ENCODE measurements around the gene ZNF711.

The ZNF711 gene

DNA sequence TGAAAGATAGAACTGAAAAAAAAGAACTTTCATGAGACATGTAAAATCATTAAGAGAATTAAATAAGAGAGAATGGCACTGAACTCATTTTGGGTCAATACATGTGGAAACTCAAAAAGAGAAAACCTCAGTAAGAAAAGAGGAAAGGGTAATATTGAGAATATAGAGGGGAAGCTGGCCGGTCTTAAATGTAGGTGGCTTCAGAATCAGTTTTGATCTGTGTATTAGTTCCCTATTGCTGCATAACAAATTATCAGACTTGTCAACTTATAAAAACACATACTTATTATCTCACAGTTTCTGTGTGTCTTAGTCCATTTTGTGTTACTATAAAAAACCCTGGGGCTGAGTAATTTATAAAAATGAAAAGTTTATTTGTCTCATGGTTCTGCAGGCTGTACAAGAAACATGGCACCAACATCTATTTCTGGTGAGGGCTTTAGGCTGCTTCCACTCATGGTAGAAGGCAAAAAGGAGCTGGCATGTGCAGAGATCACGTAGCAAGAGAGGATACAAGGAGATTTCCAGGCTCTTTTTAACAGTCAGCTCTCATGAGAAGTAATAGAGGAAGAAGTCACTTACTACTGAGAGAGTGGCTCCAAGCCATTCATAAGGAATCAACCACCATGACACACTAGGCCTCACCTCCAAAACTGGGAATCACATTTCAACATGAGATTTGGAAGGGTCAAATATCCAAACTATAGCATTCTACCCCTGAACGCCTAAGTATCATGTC, 29.8 kb upstream of the ZNF711 start:
- Histone ChIP-seq H3K9me2 (replicated peaks; ENCODE audit: insufficient read depth, low read length) (no peaks in the 10 kb centered on the region), H4K20me1 (ENCODE audit: insufficient read depth, low read length) (no peaks in the 10 kb centered on the region), H3K4me3 (ENCODE audit: low read length) (no peak overlapping the region), H3K79me2 (ENCODE audit: low read length) (no peaks in the 10 kb centered on the region), H3K27ac (ENCODE audit: low read length) (no peak overlapping the region), H3K9ac (ENCODE audit: low read length) (no peak overlapping the region), H2AFZ (ENCODE audit: low read length) (no peak overlapping the region), H3K4me2 (ENCODE audit: low read depth, low read length) (no peak overlapping the region), H3F3A (ENCODE audit: insufficient read depth, low read length) (no peaks in the 10 kb centered on the region), H3K27me3 (replicated peaks; ENCODE audit: insufficient read depth, low read length) (no peaks in the 10 kb centered on the region), H3K4me1 (ENCODE audit: low read length) (no peaks in the 10 kb centered on the region), H3K9me3 (replicated peaks; ENCODE audit: insufficient read depth, low read length) (no peaks in the 10 kb centered on the region), H3K36me3 (replicated peaks; ENCODE audit: insufficient read depth, low read length) (no peaks in the 10 kb centered on the region)
- DNase-seq, result no peak
- TF ChIP-seq EZH2 (optimal IDR thresholded peaks at IDR 0.05; ENCODE audit: low read depth, low read length), result no peak
- TF ChIP-seq, protein P1, sequence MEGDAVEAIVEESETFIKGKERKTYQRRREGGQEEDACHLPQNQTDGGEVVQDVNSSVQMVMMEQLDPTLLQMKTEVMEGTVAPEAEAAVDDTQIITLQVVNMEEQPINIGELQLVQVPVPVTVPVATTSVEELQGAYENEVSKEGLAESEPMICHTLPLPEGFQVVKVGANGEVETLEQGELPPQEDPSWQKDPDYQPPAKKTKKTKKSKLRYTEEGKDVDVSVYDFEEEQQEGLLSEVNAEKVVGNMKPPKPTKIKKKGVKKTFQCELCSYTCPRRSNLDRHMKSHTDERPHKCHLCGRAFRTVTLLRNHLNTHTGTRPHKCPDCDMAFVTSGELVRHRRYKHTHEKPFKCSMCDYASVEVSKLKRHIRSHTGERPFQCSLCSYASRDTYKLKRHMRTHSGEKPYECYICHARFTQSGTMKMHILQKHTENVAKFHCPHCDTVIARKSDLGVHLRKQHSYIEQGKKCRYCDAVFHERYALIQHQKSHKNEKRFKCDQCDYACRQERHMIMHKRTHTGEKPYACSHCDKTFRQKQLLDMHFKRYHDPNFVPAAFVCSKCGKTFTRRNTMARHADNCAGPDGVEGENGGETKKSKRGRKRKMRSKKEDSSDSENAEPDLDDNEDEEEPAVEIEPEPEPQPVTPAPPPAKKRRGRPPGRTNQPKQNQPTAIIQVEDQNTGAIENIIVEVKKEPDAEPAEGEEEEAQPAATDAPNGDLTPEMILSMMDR (IDR thresholded peaks at IDR 0.05; ENCODE audit: low read length), result no peak
- TF ChIP-seq EZH2phosphoT487 (IDR thresholded peaks at IDR 0.05; ENCODE audit: low read length), result no peak

DNA sequence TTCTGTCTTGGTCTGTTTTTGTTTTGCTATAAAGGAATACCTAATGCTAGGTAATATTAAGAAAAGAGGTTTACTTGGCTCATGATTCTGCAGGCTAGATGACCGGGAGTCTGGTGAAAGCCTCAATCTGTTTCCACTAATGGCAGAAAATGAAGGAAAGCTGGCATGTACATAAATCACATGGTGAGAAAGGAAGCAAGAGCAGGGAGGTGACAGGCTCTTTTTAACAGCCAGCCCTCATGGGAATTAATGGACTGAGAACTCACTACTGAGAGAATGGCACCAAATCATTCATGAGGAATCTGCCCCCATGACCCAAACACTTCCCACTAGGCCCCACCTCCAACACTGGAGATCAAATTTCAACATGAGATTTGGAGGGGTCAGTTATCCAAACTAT, 27.8 kb upstream of the ZNF711 start:
- no peaks in the 10 kb centered on the region for H4K20me1 ChIP-seq (ENCODE audit: insufficient read depth, low read length)
- no peak overlapping the region for H3K27ac ChIP-seq (ENCODE audit: low read length)
- no peak overlapping the region for H3K4me3 ChIP-seq (ENCODE audit: low read length)
- no peak overlapping the region for H3K4me2 ChIP-seq (ENCODE audit: low read depth, low read length)
- H3K79me2 ChIP-seq (ENCODE audit: low read length), result no peaks in the 10 kb centered on the region
- H3K9me3 ChIP-seq (replicated peaks; ENCODE audit: insufficient read depth, low read length), result no peaks in the 10 kb centered on the region
- H3K27me3 ChIP-seq (replicated peaks; ENCODE audit: insufficient read depth, low read length), result no peaks in the 10 kb centered on the region
- H3K9ac ChIP-seq (ENCODE audit: low read length), result no peak overlapping the region
- DNase-seq, result no peak
- H3K4me1 ChIP-seq (ENCODE audit: low read length), result no peaks in the 10 kb centered on the region
- no peak overlapping the region for H2AFZ ChIP-seq (ENCODE audit: low read length)
- no peaks in the 10 kb centered on the region for H3K9me2 ChIP-seq (replicated peaks; ENCODE audit: insufficient read depth, low read length)
- no peak for TF ChIP-seq EZH2phosphoT487 (IDR thresholded peaks at IDR 0.05; ENCODE audit: low read length)
- TF ChIP-seq, protein P1 (IDR thresholded peaks at IDR 0.05; ENCODE audit: low read length), result no peak
- TF ChIP-seq EZH2 (optimal IDR thresholded peaks at IDR 0.05; ENCODE audit: low read depth, low read length), result no peak
- no peaks in the 10 kb centered on the region for H3F3A ChIP-seq (ENCODE audit: insufficient read depth, low read length)
- no peaks in the 10 kb centered on the region for H3K36me3 ChIP-seq (replicated peaks; ENCODE audit: insufficient read depth, low read length)

DNA sequence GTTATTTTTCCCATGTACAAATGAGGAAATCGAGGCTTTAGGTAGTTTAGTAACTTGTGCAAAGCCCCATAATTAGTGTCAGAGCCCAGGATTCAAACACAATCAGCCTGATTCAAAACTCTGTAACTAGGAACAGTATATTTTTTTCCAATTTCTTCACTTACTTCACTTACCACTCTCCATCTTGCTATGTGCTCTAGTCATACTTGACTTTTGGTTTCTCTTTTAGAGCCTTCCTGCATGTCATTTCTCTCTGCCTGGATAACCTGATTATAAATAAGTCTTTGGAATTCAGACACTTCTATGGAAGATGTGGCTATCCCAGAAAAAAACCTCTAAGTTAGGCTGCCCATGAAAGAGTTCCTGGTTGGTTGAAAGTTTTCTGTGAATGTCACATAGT, 22.4 kb upstream of the ZNF711 start:
- no peaks in the 10 kb centered on the region for H3K36me3 ChIP-seq (replicated peaks; ENCODE audit: insufficient read depth, low read length)
- no peak overlapping the region for H3K27ac ChIP-seq (ENCODE audit: low read length)
- no peaks in the 10 kb centered on the region for H3K79me2 ChIP-seq (ENCODE audit: low read length)
- no peaks in the 10 kb centered on the region for H3K9me3 ChIP-seq (replicated peaks; ENCODE audit: insufficient read depth, low read length)
- peak overlapping the region; percentile 72 for H2AFZ ChIP-seq (ENCODE audit: low read length)
- no peaks in the 10 kb centered on the region for H3K4me1 ChIP-seq (ENCODE audit: low read length)
- H3K9ac ChIP-seq (ENCODE audit: low read length), result no peak overlapping the region
- DNase-seq, result peak; percentile 21
- H4K20me1 ChIP-seq (ENCODE audit: insufficient read depth, low read length), result no peaks in the 10 kb centered on the region
- peak overlapping the region; percentile 37 for H3K4me2 ChIP-seq (ENCODE audit: low read depth, low read length)
- no peaks in the 10 kb centered on the region for H3K9me2 ChIP-seq (replicated peaks; ENCODE audit: insufficient read depth, low read length)
- peak overlapping the region; percentile 8; the same call in 1 of the 2 replicates for H3K4me3 ChIP-seq (ENCODE audit: low read length)
- no peaks in the 10 kb centered on the region for H3F3A ChIP-seq (ENCODE audit: insufficient read depth, low read length)
- H3K27me3 ChIP-seq (replicated peaks; ENCODE audit: insufficient read depth, low read length), result no peaks in the 10 kb centered on the region
- no peak for TF ChIP-seq EZH2 (optimal IDR thresholded peaks at IDR 0.05; ENCODE audit: low read depth, low read length)
- TF ChIP-seq EZH2phosphoT487 (IDR thresholded peaks at IDR 0.05; ENCODE audit: low read length), result no peak
- TF ChIP-seq, protein P1 (IDR thresholded peaks at IDR 0.05; ENCODE audit: low read length), result no peak
